Measurements from ENCODE around the gene SKIDA1.

The SKIDA1 gene

DNA sequence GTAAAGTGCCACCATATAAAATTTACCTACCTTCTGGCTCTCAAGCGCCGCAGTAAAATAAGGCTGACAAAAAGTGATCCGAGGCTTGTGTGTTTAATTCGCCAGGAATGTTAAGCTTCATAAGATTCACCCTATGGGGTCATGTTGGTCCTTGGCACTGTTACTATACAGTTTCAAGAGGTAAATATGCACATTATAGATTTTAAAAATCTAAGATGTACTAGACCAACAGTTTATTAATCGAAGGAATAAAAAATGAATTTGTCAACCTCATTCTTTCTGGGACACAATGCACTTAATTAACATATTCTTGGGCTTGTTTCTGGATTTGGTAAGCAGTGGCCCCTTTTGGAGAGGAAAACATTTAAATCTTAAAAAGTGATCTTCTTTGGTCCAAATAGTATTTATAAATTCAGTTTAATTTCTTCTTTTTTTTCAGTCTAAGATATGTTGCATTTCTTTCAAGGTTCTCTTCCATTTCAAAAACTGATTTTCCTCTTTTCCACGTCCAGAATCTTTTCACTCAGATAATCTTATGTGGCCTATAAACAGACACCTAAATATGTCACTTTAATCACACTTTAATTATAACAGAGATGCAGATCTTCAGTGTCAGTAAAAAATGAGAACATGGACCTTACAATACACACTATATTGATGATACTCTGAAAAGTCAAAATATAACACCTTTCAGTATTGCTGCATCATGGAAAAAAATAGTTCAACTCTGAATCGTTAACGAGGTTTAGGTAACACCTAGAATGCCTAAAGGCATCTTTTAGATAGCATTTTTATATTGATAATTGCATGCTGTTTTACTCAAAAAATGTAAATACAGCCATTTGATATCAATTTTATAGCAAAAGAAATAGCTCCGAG, 3.8 kb upstream of the SKIDA1 start:
- DNase-seq (ENCODE audit: low read depth) = no peak

DNA sequence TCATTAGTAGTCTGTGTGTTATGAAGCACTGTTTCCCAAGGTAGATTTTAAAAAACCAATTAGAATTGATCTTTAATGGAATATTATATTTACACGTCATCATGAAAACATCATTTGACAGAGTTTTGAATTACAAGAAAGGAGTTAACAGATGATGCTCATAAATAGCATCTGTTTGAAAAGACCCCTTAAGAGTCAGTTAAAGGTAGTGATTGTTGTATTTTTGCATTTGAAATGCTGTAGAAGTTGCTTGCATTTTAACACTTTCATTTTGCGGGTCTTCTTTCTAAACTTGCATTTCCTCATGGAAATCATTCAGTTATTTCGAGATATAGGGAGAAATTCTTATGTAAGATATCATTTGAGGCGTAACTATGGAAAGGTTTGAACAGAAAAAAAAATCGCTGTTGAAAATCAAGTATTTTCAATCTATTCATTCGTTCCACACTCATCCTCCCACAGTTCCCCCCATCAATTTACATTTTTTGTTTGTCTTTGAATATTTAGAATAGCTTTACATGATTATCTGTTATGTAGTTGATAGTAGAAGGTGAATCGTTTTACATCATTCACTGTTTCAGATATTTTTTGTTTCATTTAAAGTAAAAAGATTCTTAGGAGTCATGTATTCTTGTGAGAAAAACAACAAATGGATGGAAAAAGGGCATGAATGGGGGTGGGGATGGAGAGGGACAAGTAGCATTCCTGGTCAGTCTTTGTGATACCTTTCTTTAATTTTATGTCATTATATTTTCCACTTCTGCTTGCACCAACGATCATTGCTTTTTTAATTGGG, 3.0 kb upstream of the SKIDA1 start:
- no peak for DNase-seq (ENCODE audit: low read depth)

DNA sequence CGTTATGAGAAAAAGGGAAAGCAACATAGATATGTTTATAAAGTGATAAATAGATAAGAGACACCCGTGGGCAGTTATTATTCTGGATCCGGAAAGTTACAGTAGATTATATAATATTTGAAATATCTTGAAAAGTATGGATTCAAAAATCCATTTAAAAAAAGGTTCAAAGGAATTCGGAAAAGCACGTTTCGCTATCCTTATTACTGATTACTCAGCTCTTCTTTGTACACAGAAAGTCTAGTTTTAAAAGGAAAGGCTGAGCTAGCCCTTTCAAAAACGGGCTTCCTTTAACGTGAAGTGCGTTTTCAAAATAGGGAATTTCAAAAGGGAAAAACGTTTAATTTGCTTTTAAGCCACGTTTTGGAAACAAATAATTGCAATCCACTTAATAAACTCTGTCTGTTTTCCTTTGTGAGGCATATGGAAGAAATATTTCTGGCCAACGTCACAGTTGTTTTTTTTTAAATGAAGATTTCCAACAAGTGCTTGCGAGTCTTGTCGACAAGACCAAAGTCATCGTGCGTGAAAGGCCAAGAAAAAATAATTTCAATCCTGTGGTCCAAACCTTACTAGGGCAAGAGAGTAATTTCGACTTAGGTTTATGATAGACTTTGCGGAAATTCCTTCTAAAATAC, 2.2 kb upstream of the SKIDA1 start:
- DNase-seq (ENCODE audit: low read depth) = no peak

DNA sequence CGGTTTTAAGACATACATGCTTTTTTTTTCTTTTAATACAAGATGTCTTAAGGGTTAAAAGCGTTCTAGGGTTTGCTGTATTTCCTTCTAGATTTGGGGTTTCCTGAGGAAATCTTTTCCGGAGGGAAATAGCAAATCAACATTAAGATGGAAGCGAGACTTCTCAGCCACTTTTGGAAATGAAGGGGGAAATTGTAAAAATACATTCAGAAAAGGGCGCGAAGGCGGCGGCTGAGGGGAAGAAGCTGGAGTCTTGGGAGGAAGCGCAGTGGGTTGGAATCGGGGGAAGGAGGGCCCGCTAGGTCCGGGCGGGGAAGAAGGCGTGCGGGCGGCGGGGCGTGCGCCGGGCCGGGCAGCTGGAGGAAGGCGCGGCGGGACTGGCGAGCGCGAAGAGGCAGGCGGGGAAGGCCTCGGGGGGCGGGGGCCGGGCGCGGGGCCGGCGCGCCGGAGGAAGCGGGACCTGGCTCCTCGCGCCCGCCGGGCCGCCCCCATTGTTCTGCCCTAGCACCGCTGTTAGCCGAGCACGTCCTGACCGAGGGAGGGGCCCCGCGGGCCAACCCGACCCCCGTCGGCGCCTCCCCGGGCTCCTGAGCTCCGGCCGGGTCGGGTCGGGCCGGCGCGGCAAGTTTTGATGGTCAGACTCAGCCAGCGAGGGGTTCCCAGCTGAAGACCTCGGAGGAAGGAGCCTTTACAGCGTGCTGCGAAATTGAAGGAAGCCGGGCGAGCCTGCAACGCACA, 1.5 kb upstream of the SKIDA1 start:
- DNase-seq (ENCODE audit: low read depth) = no peak

DNA sequence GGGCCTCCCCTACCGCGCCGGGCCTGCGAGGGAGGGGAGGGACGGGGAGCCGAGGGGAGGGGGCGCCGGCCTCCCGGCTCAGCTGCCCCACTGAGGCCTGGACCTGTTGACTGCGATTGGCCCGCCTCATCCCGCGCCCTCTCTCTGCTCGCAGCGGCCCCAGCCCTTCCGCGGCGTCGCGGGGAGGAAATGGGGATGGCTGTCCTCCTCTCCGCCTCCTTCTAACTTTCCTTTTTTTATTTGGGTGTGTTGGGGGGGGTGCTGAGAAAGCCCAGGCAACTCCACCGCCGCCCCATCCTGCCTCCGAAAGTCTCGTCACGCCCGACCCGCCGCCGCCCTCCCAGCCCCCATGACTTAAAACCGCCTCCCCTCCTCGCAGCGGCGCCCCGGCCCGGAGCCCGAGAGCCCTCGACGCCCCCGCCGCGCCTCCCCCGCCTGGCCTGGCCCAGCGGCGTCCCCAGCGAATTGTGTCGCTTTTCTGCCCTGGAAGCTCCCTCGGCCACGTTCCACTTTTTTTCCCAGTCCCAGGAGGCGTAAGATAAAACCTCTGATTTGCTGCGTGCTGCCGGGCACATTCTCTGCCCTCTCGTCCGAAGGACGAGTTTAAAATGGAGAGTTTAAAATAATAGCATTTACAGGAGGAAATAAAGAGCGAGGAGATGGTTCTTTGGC, 842 bp upstream of the SKIDA1 start:
- peak; percentile 45 for DNase-seq (ENCODE audit: low read depth)

DNA sequence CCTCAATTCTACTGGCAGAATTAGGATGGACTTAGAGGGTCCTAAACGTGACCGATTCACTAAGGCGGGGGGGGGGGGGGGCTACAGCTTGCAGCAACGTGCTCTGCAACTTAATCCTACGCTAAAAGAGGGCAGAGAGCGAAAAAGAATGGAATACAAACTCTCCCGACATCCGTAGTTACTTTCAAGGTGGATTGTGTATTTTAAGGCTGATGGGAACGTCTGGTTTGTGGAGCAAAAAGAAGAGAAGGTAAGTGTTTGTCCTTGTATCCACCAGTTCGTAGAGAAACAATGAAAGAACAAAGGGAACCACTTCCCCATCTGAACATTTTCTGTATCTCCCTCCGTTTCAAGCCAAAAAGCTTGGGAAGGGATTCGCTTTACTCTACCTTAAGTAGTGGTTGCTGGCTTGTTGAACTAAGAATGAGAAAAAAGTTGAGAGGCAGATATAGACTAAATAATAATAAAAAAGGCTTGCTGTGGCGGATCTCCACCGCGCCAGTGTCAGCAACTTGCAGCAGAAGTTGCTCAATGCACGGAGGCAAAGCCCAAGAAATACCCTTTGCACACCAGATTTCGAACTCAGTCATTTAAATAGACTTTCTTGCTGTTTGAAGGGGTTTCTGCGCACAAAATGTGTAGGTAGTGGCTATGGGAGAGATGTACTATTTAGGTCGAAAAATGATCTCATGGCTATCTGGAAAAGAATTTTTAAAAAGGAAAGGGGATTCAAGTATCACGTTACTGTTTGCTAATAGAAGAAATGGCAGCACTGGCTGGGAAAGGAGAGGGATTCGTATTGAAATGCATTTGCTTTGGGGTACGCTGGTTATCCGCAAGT, 736 bp downstream of the SKIDA1 start:
- no peak for DNase-seq (ENCODE audit: low read depth)

DNA sequence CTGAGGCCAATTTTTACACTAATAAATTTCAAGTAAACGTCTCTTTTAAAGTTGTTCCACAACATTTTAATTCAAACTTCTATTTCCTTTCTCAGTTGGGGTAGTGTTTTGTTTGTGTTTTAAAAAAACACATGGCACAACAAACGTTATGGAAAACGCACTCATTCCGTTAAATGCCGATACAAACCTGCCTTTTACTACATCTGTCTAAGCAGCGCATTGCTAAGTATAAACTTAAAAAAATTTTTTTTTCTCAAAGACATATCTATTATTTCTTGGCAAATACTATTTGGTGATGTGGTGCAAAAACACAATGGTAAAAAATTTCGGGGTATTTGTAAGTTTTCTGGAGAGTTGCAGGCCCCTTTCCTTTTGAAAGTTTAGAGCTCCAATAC, 1.4 kb downstream of the SKIDA1 start:
- no peak for DNase-seq (ENCODE audit: low read depth)

DNA sequence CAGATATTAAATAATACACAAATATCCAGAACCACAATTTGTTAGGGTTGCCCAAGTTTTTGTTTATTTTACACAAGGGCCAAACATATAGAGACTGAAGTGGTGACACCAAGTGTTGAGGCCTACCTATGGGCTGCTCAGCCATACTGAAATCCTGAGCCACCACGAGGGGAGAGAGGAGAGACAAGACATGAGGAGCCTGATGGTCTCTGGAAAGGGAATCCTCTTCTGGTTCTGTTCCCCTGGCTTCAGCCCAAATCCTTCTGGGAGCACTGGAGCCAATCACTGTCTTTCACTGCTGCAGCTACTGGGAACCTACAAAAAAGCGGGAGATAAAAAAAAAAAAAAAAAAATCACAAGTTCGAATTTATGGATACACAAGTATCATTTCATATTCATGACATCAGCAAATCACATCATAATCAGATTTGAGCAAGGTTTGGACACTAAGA, 1.9 kb downstream of the SKIDA1 start:
- no peak for DNase-seq (ENCODE audit: low read depth)

DNA sequence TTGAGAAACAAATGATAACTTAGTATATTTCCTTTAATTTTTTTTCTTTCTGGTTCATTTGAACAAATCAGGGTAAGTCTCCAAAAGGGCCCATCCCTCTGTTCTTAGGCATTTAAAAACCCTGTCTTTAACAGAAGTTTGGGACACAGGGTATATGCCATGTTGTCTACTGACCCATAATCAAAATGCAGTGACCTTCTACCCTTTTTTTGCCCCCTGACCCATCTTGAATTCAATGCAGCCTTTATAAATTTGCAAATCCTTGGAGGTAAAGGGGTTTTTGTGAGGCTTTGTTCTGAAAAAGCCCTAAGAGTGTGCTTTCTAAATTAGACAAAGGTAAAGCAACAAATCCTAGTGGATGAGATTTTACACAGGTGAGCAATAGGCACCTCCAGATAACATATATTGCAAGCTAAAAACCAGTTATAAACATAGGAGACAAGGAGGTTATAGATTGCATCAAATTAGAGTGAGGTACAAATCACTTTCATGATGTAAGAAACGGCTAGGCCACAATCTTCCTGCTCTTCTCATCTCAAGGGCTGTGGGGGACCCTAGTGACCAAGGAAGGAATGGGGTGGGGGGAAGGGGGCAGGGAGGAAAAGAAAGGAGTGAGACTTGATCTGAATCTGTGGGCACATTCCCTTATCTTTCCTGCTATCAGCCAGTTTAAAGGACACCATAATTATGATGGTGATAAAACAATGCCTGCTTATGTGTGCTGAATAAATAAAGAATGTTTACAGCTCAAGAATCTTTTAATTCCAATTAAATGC, 2.7 kb downstream of the SKIDA1 start:
- no peak for DNase-seq (ENCODE audit: low read depth)

DNA sequence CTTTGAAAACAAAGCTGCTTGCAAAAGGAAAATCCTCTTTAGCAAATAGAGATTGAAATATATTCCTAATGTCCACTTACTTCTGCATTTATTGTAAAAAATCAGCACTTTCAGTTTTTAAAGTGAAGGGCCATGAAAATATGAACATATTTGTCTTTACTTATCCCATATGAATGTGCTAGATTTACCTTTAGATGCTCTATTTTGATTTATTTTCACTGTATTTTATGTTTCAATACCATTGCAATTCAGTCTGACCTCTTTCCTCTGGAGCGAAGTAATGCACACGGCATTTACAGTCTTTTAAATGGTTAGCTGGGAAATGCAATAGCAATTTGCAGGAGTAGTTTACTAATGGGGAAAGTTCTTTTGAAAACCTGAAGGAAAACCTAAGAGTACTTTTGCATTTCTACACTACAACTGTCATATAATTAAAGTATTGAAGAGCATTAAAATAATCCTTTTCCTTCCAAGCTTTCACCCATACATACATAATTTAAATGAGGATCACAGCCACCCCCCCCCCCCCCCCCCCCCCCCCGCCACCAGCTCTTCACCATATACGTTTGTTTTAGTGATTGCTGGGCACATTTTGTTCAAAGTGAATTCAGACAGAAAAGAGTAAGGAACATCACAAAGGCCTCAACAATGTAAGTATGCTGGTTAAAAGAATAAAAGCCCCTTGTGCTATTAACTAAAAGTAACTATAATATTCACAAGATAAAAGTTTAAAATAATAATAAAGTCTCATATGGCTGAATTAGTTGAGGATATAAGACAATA, 3.5 kb downstream of the SKIDA1 start:
- no peak for DNase-seq (ENCODE audit: low read depth)

DNA sequence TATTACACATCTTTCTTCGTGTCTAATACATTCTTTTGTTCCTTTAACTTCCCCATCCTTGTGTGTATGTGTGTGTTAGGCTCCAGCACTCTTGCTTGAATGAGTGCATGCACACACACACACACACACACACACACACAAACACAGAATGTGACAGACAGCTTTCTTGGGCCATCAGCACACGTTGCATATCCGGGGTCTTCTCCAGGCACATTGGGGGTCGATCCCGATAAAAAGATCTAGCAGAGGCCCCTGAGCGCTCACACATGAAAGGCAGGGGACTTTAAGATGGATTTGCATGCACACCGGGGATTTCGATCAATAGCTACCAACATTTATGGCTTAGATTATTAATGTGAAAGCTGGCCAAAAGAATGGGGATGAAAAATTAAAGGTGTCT, 4.5 kb downstream of the SKIDA1 start:
- DNase-seq (ENCODE audit: low read depth) = no peak

DNA sequence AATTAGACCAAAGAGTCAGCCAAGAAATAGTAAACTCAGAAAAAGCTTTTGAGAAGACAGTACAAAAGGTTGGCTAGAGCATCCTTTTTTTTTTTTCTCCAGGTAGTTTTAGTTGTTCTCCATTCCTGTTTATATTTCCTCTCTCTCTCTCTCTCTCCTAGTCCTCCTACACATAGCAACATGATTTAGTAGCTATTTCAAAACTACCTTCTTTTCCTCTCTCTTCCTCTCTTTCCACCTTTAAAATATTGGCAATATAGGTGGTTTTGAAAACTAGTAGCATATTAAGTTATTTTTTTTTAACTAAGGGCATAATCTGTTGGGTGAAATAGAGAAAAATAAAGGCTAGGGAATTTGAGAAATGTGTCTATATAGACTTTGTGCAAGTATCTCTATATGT, 5.0 kb downstream of the SKIDA1 start:
- no peak for DNase-seq (ENCODE audit: low read depth)

DNA sequence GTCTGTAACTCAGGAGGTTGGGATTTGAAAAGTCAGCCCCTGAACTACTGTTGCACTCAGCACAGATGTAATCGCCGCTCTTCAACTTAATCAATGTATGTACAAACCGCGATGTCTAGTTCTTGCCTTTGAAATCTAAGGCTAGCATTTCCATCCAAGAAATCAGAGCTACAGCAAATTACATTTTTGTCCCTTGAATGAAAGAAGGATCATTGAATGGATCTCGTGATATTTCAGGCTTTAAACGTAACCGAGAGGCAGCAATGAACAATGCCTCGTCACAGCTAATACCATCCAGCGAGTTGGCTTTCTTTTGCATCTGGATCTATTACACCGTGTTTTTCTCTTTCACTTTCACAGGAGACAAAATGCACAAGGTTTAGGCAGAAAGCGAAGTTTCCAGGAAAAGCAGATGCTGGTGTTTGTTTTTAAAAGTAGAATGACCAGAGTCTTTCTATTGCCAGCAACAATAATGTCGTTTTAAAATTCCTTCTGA, 5.5 kb downstream of the SKIDA1 start:
- DNase-seq (ENCODE audit: low read depth) = no peak

DNA sequence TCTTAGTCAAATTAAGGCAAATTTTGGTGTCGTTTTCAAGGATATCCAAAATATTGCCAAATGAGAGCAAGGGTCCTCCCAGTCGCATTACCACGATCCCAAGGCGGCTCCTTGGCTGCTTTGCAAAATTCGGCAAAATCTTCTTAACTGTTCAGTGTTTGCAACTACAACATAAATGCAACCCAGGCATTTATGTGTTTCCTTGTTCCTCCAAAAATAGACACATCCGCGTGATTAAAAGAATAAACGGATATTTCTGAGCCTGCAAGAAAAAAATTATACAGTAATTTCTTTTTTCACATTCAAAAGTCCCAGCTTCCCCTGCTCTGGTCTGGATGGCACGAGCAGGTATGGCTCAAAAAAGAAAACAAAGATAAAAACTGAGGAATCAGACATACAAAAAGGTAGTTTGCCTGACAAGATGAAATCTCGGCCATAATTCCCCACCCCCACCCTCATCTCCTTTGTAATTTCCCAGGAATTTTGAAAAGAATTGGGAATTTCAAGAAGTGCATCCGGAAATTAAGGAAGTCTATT, 6.0 kb downstream of the SKIDA1 start:
- no peak for DNase-seq (ENCODE audit: low read depth)

DNA sequence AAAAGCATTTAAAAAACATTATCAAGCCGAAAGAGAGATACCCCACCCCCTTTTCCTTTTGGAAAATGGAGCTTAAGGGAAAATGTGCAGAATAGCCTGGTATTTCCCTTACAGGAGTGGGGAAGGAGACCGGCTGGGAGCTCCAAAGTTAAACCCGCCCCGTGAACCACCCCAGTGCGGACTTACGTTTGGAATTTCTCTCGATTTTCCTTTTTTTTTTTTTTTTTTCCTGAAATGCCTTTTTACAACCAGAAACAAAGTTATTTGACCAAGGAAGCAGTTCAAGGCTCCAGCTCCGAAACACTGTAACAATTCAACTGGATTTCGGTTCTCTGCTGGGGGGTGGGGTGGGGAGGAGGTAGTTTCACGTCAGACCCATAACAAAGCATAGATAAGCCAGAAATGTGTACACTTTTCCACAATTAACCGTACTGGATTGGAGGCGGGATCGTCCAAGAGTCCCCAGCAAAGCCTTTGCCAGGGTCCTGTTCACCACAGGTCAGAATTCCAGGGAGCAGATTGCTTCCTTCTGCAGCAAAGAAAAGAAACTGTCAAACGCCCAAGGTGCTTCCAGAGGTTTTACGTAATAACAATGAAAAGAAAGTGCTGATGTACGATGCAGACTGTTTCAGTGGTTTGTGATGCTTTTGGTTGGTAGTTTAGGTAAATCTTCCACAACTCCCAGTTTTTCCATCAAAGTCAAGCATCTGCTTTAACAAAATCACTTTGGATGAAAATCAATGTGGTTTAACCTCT, 6.7 kb downstream of the SKIDA1 start:
- no peak for DNase-seq (ENCODE audit: low read depth)

DNA sequence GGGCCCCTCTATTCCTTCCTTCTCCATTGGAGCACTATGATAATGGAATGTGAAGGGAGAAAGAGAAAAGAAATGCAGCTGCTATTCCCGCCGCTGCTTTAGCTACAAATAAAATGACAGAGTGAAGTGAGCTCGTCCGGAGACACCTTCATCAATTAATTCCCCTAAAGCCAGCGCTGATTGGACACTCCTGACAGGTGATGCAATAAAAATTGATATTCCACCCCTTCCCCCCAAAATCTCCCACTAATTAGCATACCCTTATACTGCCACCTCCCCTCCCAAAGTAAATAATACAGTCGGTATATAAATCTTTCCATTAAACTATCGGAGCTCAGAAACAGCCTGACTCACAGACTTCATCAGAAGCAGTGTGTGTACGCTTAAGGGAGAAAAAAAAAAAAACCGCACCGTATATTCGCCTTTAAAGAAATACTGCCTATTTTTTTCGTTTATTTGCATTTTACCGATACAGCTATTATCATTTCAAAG, 7.3 kb downstream of the SKIDA1 start:
- no peak for DNase-seq (ENCODE audit: low read depth)

Measured in T follicular helper cell (primary cell).